Nucleus accumbens (tissue), 56 donors: Measurements from ENCODE around the gene NELFB.

Source experiments
- DNase-seq, 56 donors: peaks; one replicate each; lab custom pipeline; 2025; lab: John Stamatoyannopoulos, UW

The NELFB gene

DNA sequence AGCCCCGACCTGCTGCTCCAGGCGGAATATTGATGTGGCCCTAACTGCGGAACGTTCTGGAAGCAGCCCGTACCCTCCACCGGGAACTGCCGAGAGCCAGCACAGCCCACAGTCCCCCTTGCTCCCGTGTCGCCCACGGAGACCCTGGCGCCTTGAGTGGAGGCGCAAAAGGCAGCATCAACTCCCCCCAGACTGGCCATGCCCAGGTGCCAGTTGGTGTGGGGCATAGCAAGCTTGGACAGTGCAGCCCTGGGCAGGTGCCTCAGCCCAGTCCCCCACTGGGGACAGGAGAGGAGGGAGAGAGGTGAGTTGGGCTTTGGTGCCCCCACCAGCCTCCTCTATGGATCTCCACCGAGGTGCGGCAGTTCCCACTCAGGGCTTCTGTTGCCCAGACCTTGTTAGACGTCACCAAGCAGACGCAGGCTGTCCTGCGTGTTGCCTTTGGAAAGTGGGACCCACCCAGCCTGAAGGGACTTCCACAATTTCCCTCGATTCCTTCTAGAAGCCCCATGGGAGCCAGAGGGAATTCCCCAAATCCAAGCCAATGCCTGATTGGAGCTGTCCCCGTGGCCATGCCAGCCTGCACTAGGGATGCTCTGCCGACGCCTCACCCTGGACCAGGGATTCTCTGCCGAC is 66.7 kb downstream of the NELFB start:
- no peak for DNase-seq
